H1 (cell line): ENCODE results near the gene DDX42. TPM values are rescaled to one million over a fixed set of nuclear protein-coding genes. Genes with fewer than 3 reads are reported as not detected.

Source experiments
- EGR1 ChIP-seq: IDR thresholded peaks from 2 replicates; pipeline ENCODE4 v1.6.1; 2011; ENCODE audit warnings: low read depth, low read length, borderline replicate concordance
- POLR2AphosphoS5 ChIP-seq: IDR thresholded peaks from 2 replicates; pipeline ENCODE4 v1.6.1; 2011; ENCODE audit warnings: low read depth, low read length
- ZNF274 ChIP-seq: IDR thresholded peaks from 2 replicates; pipeline ENCODE4 v1.7.0; 2012; ENCODE audit warnings: low read length, borderline replicate concordance; ENCODE audit errors: extremely low read depth
- polyA plus RNA-seq, 7 experiments: library from polyadenylated mRNA; depleted of rRNA in 3 of 7; stranded (reverse) in 5 of 7; unstranded in 2 of 7; fragments of >200 nt in 5 of 7; fragments of 200-250 nt in 2 of 7; gene quantifications; 1 replicate in 5 of 7; 2 replicates in 1 of 7; 4 replicates in 1 of 7; pipeline versions ENCODE4 v1.2.1 to v1.2.3, GENCODE V29; 2011 to 2013; ENCODE audit warnings: missing spikeins in 2 of 7, mixed read lengths in 2 of 7
- total RNA-seq: library from RNA; stranded (reverse); fragmentation: NEBNext Ultra II Directional; extraction: Animal tissue kit (Norgen Biotek cat#: 25700); gene quantifications from 2 replicates; pipeline ENCODE4 v1.2.1, GENCODE V29; 2021
- TF ChIP-seq, protein P1 (sequence below): IDR thresholded peaks from 2 replicates; pipeline ENCODE4 v1.6.1; 2012; ENCODE audit warnings: inconsistent platforms

The DDX42 gene
- total and polyA plus RNA-seq, 2 of the 8 experiments (the other 6 are each of a cell fraction or from before 2014, with no cell fraction given), result 40.6 to 114 TPM

DNA sequence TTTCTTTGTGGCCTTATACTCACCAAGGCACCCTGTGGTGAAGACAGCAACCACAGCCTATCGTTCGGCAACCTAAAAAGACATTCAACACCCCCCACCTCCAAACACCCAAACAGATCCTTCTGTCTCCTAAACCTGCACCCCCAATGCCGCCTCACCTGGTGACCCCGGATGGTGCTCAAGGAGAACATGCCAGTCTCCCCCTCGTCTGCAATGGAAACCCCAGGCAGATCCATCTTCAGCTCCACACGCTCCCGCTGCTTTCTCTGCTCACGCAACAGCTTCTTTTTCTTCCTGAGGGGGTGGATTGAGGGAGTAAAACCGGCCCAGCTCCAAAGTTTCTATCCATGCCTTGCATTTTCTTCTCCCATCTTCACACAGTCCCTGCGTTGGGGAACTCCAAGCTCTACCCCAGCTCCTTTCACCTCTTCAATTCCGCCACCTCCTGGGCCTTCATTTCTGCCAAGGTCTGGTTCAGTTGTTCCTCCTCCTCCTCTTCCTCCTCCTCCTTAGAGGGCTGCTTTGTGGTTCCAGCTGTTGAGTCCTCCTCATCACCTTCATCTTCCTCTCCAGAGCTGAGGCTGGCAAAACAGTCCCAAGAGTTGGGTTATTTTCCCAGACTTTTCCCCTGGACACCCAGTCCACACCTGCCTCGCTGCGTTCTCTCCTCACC is 49.8 kb downstream of the DDX42 start (continued):
- TF ChIP-seq, protein P1, sequence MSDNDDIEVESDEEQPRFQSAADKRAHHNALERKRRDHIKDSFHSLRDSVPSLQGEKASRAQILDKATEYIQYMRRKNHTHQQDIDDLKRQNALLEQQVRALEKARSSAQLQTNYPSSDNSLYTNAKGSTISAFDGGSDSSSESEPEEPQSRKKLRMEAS, result no peak
- TF ChIP-seq POLR2AphosphoS5, result no peak
- TF ChIP-seq ZNF274, result no peak
- TF ChIP-seq EGR1, result no peak
